Measurements from ENCODE around the gene NAB2. TPM values are rescaled to one million over a fixed set of nuclear protein-coding genes. Genes with fewer than 3 reads are reported as not detected.

The NAB2 gene
- polyA plus RNA-seq, 12 donors, result 22.3 to 59.0 (median 28.5) TPM; not detected in 1

GRCh38 chr12:57092529-57092862 is 3.6 kb downstream of the NAB2 start:
- DNase-seq, result no peak

- DNase-seq, result no peak
Measured at GRCh38 chr12:57092876-57093414, 4.0 kb downstream of the NAB2 start.

- DNase-seq, result peak; percentile 65
Measured at GRCh38 chr12:57093415-57094207, 4.7 kb downstream of the NAB2 start.

GRCh38 chr12:57094208-57095160 is 5.6 kb downstream of the NAB2 start:
- DNase-seq, result no peak

- DNase-seq, result no peak
Measured at GRCh38 chr12:57095440-57095839, 6.5 kb downstream of the NAB2 start.

GRCh38 chr12:57096099-57096572 is 7.2 kb downstream of the NAB2 start:
- DNase-seq, result no peak

- no peak for DNase-seq
Measured at GRCh38 chr12:57096748-57097553, 8.0 kb downstream of the NAB2 start.

- no peak for DNase-seq
Measured at GRCh38 chr12:57097554-57097835, 8.6 kb downstream of the NAB2 start.

- no peak for DNase-seq
Measured at GRCh38 chr12:57098546-57098945, 9.6 kb downstream of the NAB2 start.

GRCh38 chr12:57099047-57099714 is 10.3 kb downstream of the NAB2 start:
- no peak for DNase-seq

GRCh38 chr12:57099766-57100165 is 10.9 kb downstream of the NAB2 start:
- no peak for DNase-seq

GRCh38 chr12:57101892-57102695 is 13.2 kb downstream of the NAB2 start:
- DNase-seq, result no peak

- no peak for DNase-seq
Measured at GRCh38 chr12:57103856-57104255, 14.9 kb downstream of the NAB2 start.

- DNase-seq, result no peak
Measured at GRCh38 chr12:57104292-57104910, 15.5 kb downstream of the NAB2 start.

GRCh38 chr12:57105011-57105753 is 16.3 kb downstream of the NAB2 start:
- no peak for DNase-seq

GRCh38 chr12:57106021-57106708 is 17.3 kb downstream of the NAB2 start:
- DNase-seq, result no peak

- no peak for DNase-seq
Measured at GRCh38 chr12:57107456-57108155, 18.7 kb downstream of the NAB2 start.

Measured in muscle of arm (tissue), 12 donors.